Central memory CD8-positive, alpha-beta T cell (primary cell): Measurements from ENCODE around the gene BHMT.

Experiments
- ATAC-seq: fragments of 150-1000 bp; cut with Tn5 transposase; replicated peaks from 2 replicates; pipeline ENCODE4 v1.10.0; 2022; ENCODE audit warnings: mild to moderate bottlenecking, moderate FRiP score, moderate number of reproducible peaks; ENCODE audit not compliant: poor library complexity, severe bottlenecking; ENCODE audit errors: extremely low read depth
- DNase-seq, 2 donors: peaks; one replicate each; pipeline ENCODE4 v3.0.0; 2021; ENCODE audit warnings: low spot score in 2 of 2
- H3K27ac Mint-ChIP-seq: one replicate; pipeline ENCODE4 v1.8.0; 2022; ENCODE audit warnings: low read depth, mild to moderate bottlenecking, moderate library complexity, mixed read lengths
- H3K27me3 Mint-ChIP-seq: one replicate; pipeline ENCODE4 v1.8.0; 2022; ENCODE audit warnings: mixed read lengths
- H3K36me3 Mint-ChIP-seq: one replicate; pipeline ENCODE4 v1.8.0; 2022; ENCODE audit warnings: mild to moderate bottlenecking, moderate library complexity, mixed read lengths; ENCODE audit not compliant: insufficient read depth
- H3K4me1 Mint-ChIP-seq: one replicate; pipeline ENCODE4 v1.8.0; 2022; ENCODE audit warnings: mixed read lengths
- H3K4me3 Mint-ChIP-seq: one replicate; pipeline ENCODE4 v1.8.0; 2022; ENCODE audit warnings: mild to moderate bottlenecking, moderate library complexity, mixed read lengths
- H3K9me3 Mint-ChIP-seq: one replicate; pipeline ENCODE4 v1.8.0; 2022; ENCODE audit warnings: mixed read lengths

BHMT gene

DNA sequence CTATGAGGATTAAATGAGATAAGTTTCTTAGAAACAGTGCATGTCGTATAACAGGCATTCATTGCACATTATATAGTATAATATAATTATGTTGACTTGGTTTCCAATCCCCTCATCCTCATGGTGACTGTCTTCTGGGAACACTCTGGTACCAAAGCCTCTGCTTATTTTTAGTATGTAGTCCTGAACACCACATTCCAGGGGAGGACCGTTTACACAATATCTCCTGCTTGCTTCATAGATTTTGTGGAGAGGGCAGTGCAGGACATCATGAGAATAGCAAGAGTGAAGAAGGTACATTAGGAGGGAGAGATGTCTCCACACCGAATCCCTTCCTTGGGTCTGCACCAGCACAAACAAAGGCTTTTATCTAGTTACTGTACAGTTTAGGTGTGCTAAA lies 20.5 kb upstream of the BHMT start:
- Mint-ChIP-seq H3K27ac (no peak overlapping the region), H3K4me1 (no peaks in the 10 kb centered on the region), H3K36me3 (no peaks in the 10 kb centered on the region), H3K4me3 (no peak overlapping the region), H3K9me3 (no peaks in the 10 kb centered on the region), H3K27me3 (peaks cover 45% of the 10 kb centered on the region)
- DNase-seq (no peak), ATAC-seq (no peak)

DNA sequence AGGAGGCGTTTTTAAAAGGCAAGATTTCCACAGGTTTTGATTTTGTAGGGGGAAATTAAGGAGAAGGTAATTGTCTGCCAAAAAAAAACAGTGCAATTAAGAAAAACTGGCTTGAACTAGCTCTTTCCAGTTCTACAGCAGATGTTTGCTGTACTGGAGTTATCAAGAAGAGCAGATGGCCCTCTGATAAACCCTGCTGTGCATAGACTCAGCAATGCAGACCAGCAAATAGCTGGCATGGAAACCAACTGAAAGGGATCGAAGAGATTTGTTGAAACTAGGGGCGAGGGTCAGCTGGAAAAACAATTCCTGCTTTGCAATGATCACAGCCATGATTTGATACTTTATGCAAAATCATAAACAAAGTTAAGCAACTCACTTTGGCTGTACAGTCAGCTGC lies 17.8 kb upstream of the BHMT start:
- H3K36me3 Mint-ChIP-seq, result no peaks in the 10 kb centered on the region
- H3K4me1 Mint-ChIP-seq, result no peaks in the 10 kb centered on the region
- H3K9me3 Mint-ChIP-seq, result no peaks in the 10 kb centered on the region
- no peak overlapping the region for H3K27ac Mint-ChIP-seq
- no peak overlapping the region for H3K4me3 Mint-ChIP-seq
- ATAC-seq (no peak), DNase-seq (no peak)
- peaks cover 35% of the 10 kb centered on the region for H3K27me3 Mint-ChIP-seq

DNA sequence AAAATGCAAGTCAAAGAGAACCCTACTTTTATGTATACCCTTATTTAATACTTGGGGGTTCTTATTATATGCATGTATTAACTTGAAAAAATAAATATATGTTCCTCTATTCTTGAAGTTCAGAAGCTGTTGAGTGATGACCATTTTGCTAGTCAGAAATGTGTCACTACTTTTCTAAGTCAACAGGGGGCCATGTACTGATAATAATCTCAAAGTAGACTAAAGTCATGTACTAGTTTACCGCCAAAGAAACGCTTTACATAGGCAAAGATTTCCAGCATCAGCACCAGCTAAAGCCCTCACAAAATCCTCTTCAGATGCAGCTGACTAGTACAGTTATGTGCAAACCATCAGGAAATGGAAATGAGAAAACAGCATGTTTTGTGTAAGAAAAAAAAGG lies 5.7 kb upstream of the BHMT start:
- Mint-ChIP-seq H3K27me3 (peaks cover 93% of the 10 kb centered on the region), H3K36me3 (no peaks in the 10 kb centered on the region), H3K27ac (no peak overlapping the region), H3K4me3 (no peak overlapping the region), H3K4me1 (no peaks in the 10 kb centered on the region), H3K9me3 (no peaks in the 10 kb centered on the region)
- no peak for DNase-seq
- ATAC-seq, result no peak

DNA sequence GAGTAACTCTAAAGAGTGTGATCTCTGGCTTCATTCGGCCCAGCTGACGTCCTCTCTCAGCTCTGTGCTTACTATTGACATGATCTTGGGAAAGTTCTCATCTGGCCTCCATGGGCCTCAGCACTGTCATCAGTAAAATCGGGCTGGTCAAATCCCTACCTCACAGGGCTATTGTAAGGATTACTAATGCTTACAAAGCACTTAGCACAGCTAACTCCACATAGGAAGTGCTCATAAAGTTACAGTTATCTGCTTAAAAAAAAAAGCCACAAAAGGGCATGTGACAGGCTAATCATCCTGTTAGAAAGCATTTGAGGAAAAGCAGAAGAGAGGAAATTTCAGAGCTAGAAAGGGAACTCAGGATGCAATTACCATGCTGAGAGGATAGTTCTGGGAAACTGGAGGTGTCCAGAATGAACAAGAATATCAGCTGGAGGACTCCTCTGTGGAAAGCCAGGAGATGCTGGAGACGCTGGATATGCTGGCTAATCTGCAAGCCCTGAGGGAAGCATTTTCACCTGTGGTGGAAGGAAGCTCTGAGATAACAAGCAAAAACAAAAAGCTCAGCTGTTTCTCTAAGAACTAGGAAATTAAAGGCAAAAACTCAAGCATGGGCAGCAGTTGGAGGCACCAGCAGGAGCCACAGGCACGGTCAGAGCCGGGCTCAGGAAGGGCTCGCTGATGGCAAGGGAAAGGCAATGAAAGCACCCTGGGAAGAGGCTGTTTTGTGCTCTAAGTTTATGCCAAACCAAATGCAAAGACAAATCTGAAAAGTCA lies 4.4 kb upstream of the BHMT start:
- Mint-ChIP-seq H3K27me3 (peaks cover 93% of the 10 kb centered on the region), H3K4me1 (no peaks in the 10 kb centered on the region), H3K4me3 (no peak overlapping the region), H3K36me3 (no peaks in the 10 kb centered on the region), H3K9me3 (no peaks in the 10 kb centered on the region), H3K27ac (no peak overlapping the region)
- ATAC-seq, result no peak
- DNase-seq, result no peak

DNA sequence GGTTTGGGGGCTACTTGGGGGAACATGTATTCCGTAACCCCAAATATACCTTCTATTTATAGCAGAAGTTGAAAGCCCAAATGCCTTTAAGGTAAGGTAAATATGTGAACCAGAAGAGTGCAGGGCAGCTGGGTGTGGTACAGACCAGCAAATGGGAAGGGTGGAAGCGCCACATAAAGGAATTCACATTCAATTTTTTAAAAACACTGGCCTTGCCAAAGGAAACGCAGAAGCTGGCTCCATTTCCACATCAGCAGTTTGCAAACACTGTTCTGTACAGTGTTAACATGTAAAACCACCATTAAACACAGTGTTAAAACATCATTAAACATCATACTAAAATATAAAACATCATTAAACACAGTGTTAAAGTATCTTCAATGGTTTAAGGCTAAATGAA lies 3.5 kb upstream of the BHMT start:
- Mint-ChIP-seq H3K9me3 (no peaks in the 10 kb centered on the region), H3K27ac (no peak overlapping the region), H3K27me3 (peaks cover 93% of the 10 kb centered on the region), H3K4me3 (no peak overlapping the region), H3K4me1 (no peaks in the 10 kb centered on the region), H3K36me3 (no peaks in the 10 kb centered on the region)
- DNase-seq, result no peak
- no peak for ATAC-seq

DNA sequence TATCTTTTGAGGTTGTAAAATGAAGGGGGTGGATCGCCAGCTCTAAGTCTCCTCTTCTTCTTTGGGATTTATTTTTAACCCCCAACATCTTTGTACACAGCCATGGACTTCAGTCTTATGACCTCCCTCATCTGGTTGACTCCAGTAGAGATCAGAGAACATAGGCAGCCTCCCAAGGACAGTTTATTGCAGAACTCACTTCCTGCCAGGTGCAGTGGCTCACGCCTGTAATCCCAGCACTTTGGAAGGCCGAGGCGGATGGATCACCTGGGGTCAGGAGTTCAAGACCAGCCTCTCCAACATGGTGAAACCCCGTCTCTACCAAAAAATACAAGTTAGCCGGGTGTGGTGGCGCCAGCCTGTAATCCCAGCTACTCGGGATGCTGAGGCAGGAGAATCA lies 2.8 kb upstream of the BHMT start:
- peaks cover 93% of the 10 kb centered on the region for H3K27me3 Mint-ChIP-seq
- H3K36me3 Mint-ChIP-seq, result no peaks in the 10 kb centered on the region

DNA sequence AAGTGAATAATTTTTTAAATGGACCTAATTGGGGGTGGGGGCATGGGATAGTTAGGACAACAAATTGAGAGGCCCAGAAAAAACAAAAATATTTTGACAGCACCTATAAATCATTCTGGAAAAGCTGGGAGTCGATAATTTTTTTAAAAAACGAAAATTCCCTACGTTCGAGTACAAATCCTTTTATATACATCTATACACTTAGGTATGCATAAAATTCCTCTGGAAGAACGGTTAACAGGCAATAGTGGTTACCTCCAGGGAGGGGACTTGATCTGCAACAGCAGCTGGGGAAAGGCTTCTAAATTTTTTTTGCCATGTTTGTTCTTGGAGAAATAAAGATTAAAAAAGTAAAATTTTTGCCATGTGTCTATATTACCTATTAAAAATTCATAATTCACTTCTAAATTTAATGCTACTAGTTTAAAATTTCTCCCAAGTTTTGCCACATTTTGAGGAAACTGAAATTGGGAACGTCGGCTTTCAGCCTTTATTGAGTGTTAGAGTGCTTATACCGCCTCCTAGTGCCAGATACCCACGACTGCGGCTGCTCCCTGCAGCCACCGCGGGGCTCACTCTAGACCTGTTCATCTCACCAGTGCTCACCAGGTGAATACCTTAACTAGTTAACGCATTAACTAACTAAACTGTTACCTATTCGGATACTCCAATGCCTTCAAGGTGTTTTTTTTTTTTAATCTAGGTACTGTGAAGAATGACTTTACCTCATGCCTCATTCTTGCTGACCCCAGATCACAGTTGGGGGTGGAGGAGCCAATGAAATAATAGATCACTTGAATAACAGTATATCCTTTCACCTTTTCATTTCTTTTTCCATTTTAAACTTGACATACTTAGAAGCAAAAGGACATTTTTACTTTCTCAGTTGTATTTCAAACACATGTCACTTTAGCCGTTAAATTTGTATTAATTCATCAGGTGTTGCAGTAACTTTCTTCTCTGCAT lies 1.8 kb upstream of the BHMT start:
- no peak for DNase-seq
- Mint-ChIP-seq H3K9me3 (no peaks in the 10 kb centered on the region), H3K27ac (no peak overlapping the region), H3K36me3 (no peaks in the 10 kb centered on the region), H3K4me1 (no peaks in the 10 kb centered on the region), H3K27me3 (peaks cover 84% of the 10 kb centered on the region), H3K4me3 (no peak overlapping the region)
- no peak for ATAC-seq

More for the DNA sequence above, 2.8 kb upstream of the BHMT start:
- H3K27ac Mint-ChIP-seq, result no peak overlapping the region
- no peak overlapping the region for H3K4me3 Mint-ChIP-seq
- ATAC-seq (no peak), DNase-seq (no peak)
- no peaks in the 10 kb centered on the region for H3K4me1 Mint-ChIP-seq
- no peaks in the 10 kb centered on the region for H3K9me3 Mint-ChIP-seq

DNA sequence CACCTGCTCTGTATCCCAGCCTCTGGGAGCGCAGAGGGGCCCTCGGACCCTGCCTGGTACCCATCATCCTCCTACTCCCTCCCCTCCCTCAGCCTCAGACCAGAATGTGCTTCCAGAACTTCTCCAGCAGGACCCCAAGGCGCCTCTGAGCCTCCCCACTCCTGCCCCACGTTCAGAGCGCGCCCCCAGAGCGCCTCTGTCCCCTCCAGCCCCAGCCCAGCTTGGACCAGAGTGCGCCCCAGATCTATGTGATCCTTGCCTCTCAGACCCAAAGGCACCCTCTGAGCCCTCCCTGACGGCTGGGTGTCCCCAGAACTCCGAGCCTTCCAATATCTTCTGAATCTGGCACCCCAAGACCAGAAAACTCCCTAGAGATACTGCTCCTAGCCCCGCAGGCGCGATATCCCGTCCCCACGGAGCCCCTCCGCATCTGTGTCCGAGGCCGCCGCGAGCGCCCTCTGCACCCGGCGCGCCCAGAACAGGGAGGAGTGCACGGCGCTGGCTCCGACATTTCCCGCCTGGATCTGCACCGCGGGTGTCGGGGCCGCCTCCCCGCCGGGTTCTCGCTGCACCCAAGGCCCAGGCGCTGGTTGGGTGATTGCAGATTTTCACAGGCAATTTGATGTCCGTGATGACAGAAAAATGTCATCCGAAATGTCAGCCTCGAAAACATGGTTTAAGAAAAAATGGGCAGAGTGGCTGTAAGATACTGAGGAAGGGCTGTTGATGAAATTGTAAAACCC lies 522 bp downstream of the BHMT start:
- Mint-ChIP-seq H3K4me1 (no peaks in the 10 kb centered on the region), H3K9me3 (no peaks in the 10 kb centered on the region), H3K4me3 (no peak overlapping the region), H3K36me3 (no peaks in the 10 kb centered on the region), H3K27me3 (peaks cover 61% of the 10 kb centered on the region), H3K27ac (no peak overlapping the region)
- no peak for ATAC-seq
- DNase-seq, result no peak

DNA sequence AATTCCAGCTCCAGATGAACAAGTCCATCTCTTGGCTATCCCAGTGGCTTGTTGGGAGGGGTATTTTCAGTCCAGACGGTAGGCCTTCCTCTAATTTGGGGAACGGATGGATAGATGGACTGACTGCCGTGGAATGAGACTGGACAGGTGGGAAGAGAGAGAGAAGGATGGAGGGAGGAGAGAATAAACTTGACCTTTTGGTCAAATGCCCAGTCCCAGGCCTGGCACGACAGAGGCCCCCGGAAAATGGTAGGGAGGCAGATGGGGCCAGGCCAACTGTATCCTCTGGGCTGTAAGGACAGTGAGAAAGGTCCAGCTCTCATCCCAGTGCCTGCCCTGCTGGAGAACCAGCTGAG lies 1.1 kb downstream of the BHMT start:
- H3K4me1 Mint-ChIP-seq, result no peaks in the 10 kb centered on the region
- H3K27me3 Mint-ChIP-seq, result peaks cover 55% of the 10 kb centered on the region
- H3K27ac Mint-ChIP-seq, result no peak overlapping the region
- no peaks in the 10 kb centered on the region for H3K9me3 Mint-ChIP-seq
- DNase-seq (no peak), ATAC-seq (no peak)
- no peak overlapping the region for H3K4me3 Mint-ChIP-seq
- H3K36me3 Mint-ChIP-seq, result no peaks in the 10 kb centered on the region

DNA sequence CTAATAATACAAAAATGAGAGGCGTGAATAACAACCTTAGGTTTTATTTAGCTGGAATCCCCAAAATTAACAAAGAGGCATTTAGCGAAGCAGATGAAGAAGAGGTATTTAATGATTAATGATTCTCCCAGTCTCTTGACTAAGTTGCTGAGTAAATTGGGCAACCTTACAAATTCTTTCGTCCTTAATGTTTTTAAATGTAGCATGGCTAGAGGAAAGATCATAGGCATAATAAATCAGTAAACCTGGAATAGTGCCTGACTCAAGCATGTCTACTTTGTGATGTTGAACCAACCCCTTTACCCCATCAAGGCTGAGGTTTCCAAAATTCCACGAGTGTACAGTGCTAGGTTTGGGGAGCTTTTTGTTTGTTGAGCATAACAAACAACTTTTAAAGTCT lies 7.9 kb downstream of the BHMT start:
- ATAC-seq (no peak), DNase-seq (no peak)
- Mint-ChIP-seq H3K27ac (no peak overlapping the region), H3K27me3 (peaks cover 14% of the 10 kb centered on the region), H3K9me3 (no peaks in the 10 kb centered on the region), H3K36me3 (no peaks in the 10 kb centered on the region), H3K4me3 (no peak overlapping the region), H3K4me1 (no peaks in the 10 kb centered on the region)

DNA sequence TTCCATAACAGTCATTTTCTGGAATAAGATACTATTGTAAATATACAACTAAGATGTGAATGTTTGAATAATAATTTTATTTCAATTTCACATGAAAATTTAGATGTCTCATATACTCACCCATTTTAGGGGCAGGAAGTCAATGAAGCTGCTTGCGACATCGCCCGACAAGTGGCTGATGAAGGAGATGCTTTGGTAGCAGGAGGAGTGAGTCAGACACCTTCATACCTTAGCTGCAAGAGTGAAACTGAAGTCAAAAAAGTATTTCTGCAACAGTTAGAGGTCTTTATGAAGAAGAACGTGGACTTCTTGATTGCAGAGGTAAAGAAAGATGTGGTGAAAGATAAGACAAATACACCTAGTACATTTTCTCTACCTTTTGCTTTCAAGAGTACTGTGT lies 8.6 kb downstream of the BHMT start:
- Mint-ChIP-seq H3K27me3 (peaks cover 14% of the 10 kb centered on the region), H3K36me3 (no peaks in the 10 kb centered on the region), H3K27ac (no peak overlapping the region), H3K4me3 (no peak overlapping the region), H3K9me3 (no peaks in the 10 kb centered on the region), H3K4me1 (no peaks in the 10 kb centered on the region)
- ATAC-seq, result no peak
- DNase-seq, result no peak

DNA sequence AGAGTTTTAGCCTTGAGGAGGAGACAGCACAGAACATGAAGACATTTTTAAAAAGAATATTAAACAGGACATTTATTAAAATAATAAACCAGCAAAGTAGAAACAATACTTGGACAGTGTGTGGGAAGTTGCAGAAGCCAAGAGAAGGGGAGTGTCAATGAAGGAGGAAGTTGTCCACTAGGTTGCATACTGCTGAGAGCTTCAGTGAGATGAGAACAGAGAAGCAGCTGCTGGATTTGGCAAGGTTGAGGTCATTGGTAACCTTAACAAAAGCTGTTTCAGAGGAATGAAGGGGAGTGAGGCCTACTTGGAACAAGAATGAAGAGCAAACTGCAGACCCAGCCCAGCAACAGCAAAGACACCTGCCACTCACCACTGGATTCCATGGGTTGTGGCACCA lies 11.4 kb downstream of the BHMT start:
- Mint-ChIP-seq H3K9me3 (no peaks in the 10 kb centered on the region), H3K27ac (peak overlapping the region; percentile 32)

More for the DNA sequence above, 11.4 kb downstream of the BHMT start:
- Mint-ChIP-seq H3K4me1 (no peaks in the 10 kb centered on the region), H3K4me3 (no peak overlapping the region), H3K36me3 (no peaks in the 10 kb centered on the region), H3K27me3 (peaks cover 14% of the 10 kb centered on the region)
- DNase-seq (no peak), ATAC-seq (no peak)
